OCI-LY7 (cell line): ENCODE measurements around the gene ANKDD1A. TPM values are rescaled to one million over a fixed set of nuclear protein-coding genes. Genes with fewer than 3 reads are reported as not detected.

ENCODE experiments used
- BruUV-seq: library from RNA; stranded (reverse); fragments of 400-500 nt; replicated peaks from 2 replicates; lab custom pipeline; 2021; lab: Mats Ljungman, UMichigan
- CTCF ChIA-PET: fragments of 300-600 bp; sonication (Branson Sonifier 250); formaldehyde crosslinking; loops from one replicate; lab custom pipeline; 2022; ENCODE audit warnings: antibody characterized with exemption; ENCODE audit not compliant: unreplicated experiment; lab: Charles Lee
- POLR2A ChIA-PET: fragments of 300-600 bp; sonication (Branson Sonifier 250); formaldehyde crosslinking; loops from one replicate; lab custom pipeline; 2022; ENCODE audit warnings: antibody characterized with exemption; lab: Charles Lee
- DNase-seq: peaks from one replicate; pipeline ENCODE4 v3.0.0-alpha.2; 2015; ENCODE audit warnings: low spot score
- H2AFZ ChIP-seq: fragments of 200-600 bp; sonication (generic), shearing (Covaris generic); 2 replicates; pipeline ENCODE4 v1.6.1; 2014; ENCODE audit warnings: mild to moderate bottlenecking, antibody characterized with exemption, low read length, moderate library complexity
- H3K27ac ChIP-seq: fragments of 200-600 bp; sonication (generic); 2 replicates; pipeline ENCODE4 v1.5.1; 2014; ENCODE audit warnings: mixed run types, low read depth, mild to moderate bottlenecking, moderate library complexity, low read length, inconsistent platforms; ENCODE audit not compliant: poor library complexity, severe bottlenecking
- H3K36me3 ChIP-seq: fragments of 200-600 bp; sonication (generic); 2 replicates; pipeline ENCODE4 v1.6.1; 2014; ENCODE audit warnings: mild to moderate bottlenecking, antibody characterized with exemption, low read length, moderate library complexity, mixed read lengths; ENCODE audit not compliant: insufficient read depth
- H3K4me1 ChIP-seq: fragments of 200-600 bp; sonication (generic); 2 replicates; pipeline ENCODE4 v1.5.1; 2014; ENCODE audit warnings: mild to moderate bottlenecking, low read length; ENCODE audit not compliant: insufficient read depth, poor library complexity, severe bottlenecking
- H3K4me2 ChIP-seq: fragments of 200-600 bp; sonication (generic); 2 replicates; pipeline ENCODE4 v1.6.1; 2014; ENCODE audit warnings: mild to moderate bottlenecking, low read length
- H3K4me3 ChIP-seq: fragments of 200-600 bp; sonication (generic); 2 replicates; pipeline ENCODE4 v1.5.1; 2014; ENCODE audit warnings: mild to moderate bottlenecking, low read depth, low read length; ENCODE audit not compliant: poor library complexity, severe bottlenecking
- H3K79me2 ChIP-seq: fragments of 200-600 bp; sonication (generic); 2 replicates; pipeline ENCODE4 v1.6.1; 2016; ENCODE audit warnings: low read depth, mild to moderate bottlenecking, low read length, moderate library complexity, mixed read lengths; ENCODE audit not compliant: insufficient read depth
- H3K9me2 ChIP-seq: fragments of 200-600 bp; sonication (generic); 2 replicates; pipeline ENCODE4 v1.6.1; 2016; ENCODE audit warnings: mild to moderate bottlenecking, low read length, mixed read lengths; ENCODE audit not compliant: insufficient read depth
- H3K9me3 ChIP-seq: fragments of 200-600 bp; sonication (generic); 2 replicates; pipeline ENCODE4 v1.6.1; 2014; ENCODE audit warnings: mild to moderate bottlenecking, mixed run types, low read length, mixed read lengths
- H4K20me1 ChIP-seq: fragments of 200-600 bp; sonication (generic); 2 replicates; pipeline ENCODE4 v1.6.1; 2014; ENCODE audit warnings: mild to moderate bottlenecking, antibody characterized with exemption, low read length, moderate library complexity, mixed read lengths; ENCODE audit not compliant: insufficient read depth
- CTCF ChIP-seq: fragments of 200-600 bp; sonication (generic); conservative IDR thresholded peaks from 2 replicates; pipeline ENCODE4 v1.5.1; 2014; ENCODE audit warnings: mild to moderate bottlenecking, antibody characterized with exemption, low read length, moderate library complexity, mixed read lengths
- EZH2phosphoT487 ChIP-seq: fragments of 200-600 bp; sonication (generic); IDR thresholded peaks from 2 replicates; pipeline ENCODE4 v1.6.1; 2018; ENCODE audit warnings: low read depth, borderline replicate concordance, mild to moderate bottlenecking, mixed run types, antibody characterized with exemption, low read length, moderate library complexity, mixed read lengths
- intact Hi-C: fragments of 100-400 bp; cut with micrococcal nuclease; formaldehyde crosslinking; loops from one replicate; pipeline ENCODE4 v1.10.0; 2022; ENCODE audit not compliant: unreplicated experiment
- total RNA-seq, 2 experiments: library from RNA; depleted of rRNA in 1 of 2; stranded (reverse); fragments of >200 nt in 1 of 2; shearing (Covaris generic) in 1 of 2; gene quantifications; 2 replicates each; pipeline ENCODE4 v1.2.3, GENCODE V29; 2014 to 2022

The ANKDD1A gene
- total RNA-seq, 2 experiments from 2014 or later, result 2.1 to 5.1 TPM

GRCh38 chr15:64883100-64883581 is 28.6 kb upstream of the ANKDD1A start:
- H3K27ac ChIP-seq, result no peak overlapping the region
- intact Hi-C loops, result no loop called here
- no peaks in the 10 kb centered on the region for H3K9me2 ChIP-seq
- H2AFZ ChIP-seq, result peak overlapping the region; percentile 58
- no peaks in the 10 kb centered on the region for H3K79me2 ChIP-seq
- DNase-seq, result no peak
- ChIA-PET CTCF (no interaction called here), POLR2A (interaction anchor here (0.6 to 1.2 kb wide), 5 partner anchors 8 to 1575 kb away, joined by 3 to 4 read pairs (median 3); no protein-coding TSS in a partner anchor)
- no peak overlapping the region for H3K4me3 ChIP-seq
- no TSS peak for BruUV-seq
- peaks cover 14% of the 10 kb centered on the region for H3K4me1 ChIP-seq
- no peak for TF ChIP-seq CTCF
- TF ChIP-seq EZH2phosphoT487, result no peak
- H3K4me2 ChIP-seq, result peak overlapping the region; percentile 3; the same call in 1 of the 2 replicates
- H3K9me3 ChIP-seq, result no peaks in the 10 kb centered on the region
- no peaks in the 10 kb centered on the region for H4K20me1 ChIP-seq
- no peaks in the 10 kb centered on the region for H3K36me3 ChIP-seq

GRCh38 chr15:64883997-64884511 is 27.6 kb upstream of the ANKDD1A start:
- intact Hi-C loops, result no loop called here
- TF ChIP-seq CTCF (no peak), EZH2phosphoT487 (no peak)
- Histone ChIP-seq H3K9me3 (no peaks in the 10 kb centered on the region), H3K4me2 (no peak overlapping the region; the same call in 1 of the 2 replicates), H3K9me2 (no peaks in the 10 kb centered on the region), H3K36me3 (no peaks in the 10 kb centered on the region), H3K4me3 (no peak overlapping the region), H2AFZ (peak overlapping the region; percentile 58; the same call in 1 of the 2 replicates), H3K79me2 (no peaks in the 10 kb centered on the region), H3K4me1 (peaks cover 14% of the 10 kb centered on the region), H3K27ac (no peak overlapping the region), H4K20me1 (no peaks in the 10 kb centered on the region)
- BruUV-seq, result no TSS peak
- POLR2A ChIA-PET, result interaction anchor here (0.5 to 1.2 kb wide), 3 partner anchors 10 to 652 kb away, joined by 4 to 5 read pairs (median 5); no protein-coding TSS in a partner anchor
- no peak for DNase-seq
- CTCF ChIA-PET, result no interaction called here

GRCh38 chr15:64884679-64885078 is 27.0 kb upstream of the ANKDD1A start:
- Histone ChIP-seq H3K9me2 (no peaks in the 10 kb centered on the region), H3K79me2 (no peaks in the 10 kb centered on the region), H3K4me2 (no peak overlapping the region), H3K36me3 (no peaks in the 10 kb centered on the region), H3K4me1 (peaks cover 14% of the 10 kb centered on the region), H2AFZ (no peak overlapping the region), H4K20me1 (no peaks in the 10 kb centered on the region), H3K4me3 (no peak overlapping the region), H3K27ac (no peak overlapping the region), H3K9me3 (no peaks in the 10 kb centered on the region)
- CTCF ChIA-PET, result no interaction called here
- intact Hi-C loops, result no loop called here
- no peak for DNase-seq
- no peak for TF ChIP-seq CTCF
- no peak for TF ChIP-seq EZH2phosphoT487
- POLR2A ChIA-PET, result interaction anchor here (0.5 to 1.2 kb wide), 3 partner anchors 10 to 653 kb away, joined by 4 to 5 read pairs (median 5); no protein-coding TSS in a partner anchor
- no TSS peak for BruUV-seq
